GM19238 (cell line): Measurements from ENCODE around the gene BANF2.

Experiments
- DNase-seq: peaks from one replicate; pipeline ENCODE4 v3.0.0; 2011; ENCODE audit warnings: low spot score; ENCODE audit not compliant: insufficient read length

The BANF2 gene

DNA sequence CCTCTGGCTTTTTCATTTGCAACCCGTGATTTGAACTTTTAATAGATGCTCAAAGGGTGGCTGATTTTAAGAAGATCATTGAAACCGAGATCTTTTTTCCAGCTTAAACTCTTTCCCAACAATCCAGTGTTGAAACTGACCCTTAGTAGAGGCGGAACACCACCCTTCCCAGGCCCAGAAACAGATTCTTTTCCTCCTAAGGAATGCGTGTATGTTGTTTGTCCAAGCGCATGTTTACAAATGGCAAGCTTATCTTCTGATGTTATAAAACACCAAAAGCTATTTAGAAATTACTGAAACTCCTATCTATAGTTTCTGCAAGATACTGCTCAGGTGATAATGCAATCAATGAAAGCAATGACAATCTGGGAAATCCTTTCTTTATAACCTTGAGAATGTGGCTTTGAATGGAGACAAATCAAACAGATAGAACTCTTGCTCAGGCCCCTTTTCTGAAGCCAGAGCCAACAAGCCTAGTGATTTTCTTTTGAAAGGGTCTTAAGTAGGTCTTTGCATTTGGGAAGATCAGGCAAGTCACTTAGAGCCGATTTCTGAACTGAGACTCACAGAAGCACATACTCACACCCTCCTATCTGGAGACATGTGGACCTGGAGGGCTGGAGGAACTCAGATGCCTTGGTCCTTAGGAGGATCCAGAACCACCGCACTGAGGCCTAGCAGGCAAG is 9.1 kb downstream of the BANF2 start:
- DNase-seq, result no peak

DNA sequence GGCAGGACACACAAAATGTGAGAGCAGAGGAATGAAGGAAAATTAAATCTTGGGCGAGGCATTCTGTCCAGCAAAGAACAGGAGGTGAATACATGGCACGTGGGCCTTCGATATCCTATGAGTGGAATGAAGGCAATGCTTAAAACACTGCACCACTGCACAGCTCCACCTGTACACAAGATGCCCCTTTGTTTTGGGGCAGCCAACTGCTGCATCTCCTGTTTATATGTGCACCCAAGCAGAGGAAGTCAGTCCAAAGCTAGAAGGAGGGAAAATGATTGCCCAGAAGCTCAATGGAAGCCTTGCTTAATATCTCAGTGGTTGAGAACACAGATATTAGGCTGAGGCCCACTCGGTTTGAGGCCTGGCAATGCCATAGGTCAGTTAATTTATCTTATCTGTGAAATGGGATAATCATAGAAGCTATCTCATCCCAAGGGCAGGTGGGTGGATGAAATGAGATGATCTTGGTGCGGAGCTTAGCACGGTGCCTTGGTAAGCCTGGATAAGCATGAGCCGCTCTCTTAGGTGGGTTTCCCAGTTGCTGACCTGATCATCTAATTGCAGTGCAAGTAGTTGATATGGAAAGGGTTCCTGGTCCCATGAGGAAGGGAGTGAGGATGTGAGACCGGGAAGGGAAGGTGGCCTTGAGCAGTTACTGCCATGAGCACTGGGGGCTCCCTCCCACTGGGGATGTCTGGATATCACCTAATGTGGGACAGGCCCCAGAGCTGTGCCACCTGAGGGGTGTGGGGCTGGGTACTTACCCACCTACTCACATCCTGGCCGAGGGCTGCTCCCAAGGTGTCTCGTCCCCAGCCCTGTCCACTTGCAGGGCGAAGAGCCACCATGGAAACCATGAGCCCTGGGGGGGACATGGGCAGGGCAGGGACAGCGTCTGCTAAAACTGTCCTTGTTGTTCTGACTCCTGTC is 9.9 kb downstream of the BANF2 start:
- DNase-seq, result no peak

DNA sequence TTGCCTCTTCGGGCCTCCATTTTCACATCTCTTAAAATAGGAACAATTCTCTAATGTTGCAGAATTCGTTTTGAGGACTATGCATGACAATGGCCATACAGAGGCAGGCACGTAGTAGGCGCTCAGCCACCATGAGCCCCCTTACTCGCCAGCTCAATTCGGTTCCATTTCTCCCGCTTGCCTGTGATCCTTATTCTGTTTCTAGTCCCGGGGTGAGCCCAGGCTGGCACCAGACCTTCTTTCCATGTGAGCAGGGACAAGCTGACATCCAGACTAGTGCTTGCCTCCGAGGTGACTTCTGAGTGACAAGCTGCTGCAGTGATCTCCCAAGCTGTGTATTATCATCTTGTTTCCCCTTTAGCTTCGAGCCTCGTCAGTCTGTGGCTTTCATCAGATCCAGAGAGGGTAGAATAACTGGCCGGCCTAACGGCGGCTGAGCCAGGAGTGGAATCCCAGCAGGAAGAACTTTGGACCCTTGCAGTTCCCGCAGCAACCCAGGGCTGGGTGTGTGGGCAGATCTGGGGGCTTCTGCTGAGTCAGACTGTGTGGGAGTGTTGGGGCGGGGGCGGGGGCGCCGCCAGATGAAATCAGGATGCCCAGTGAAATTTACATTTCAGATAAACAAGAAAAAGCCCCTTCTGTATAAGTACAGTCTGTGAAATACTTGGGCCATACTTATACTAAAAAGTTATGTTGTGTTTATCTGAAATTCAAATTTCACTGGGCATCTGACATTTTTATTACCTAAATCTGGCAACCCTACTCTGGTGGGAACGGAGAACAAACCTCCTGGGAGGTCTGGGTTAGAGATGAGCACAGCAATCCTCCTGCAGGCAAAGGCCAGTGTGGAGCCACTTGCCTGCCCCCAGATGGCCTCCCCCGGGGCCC is 10.9 kb downstream of the BANF2 start:
- no peak for DNase-seq

DNA sequence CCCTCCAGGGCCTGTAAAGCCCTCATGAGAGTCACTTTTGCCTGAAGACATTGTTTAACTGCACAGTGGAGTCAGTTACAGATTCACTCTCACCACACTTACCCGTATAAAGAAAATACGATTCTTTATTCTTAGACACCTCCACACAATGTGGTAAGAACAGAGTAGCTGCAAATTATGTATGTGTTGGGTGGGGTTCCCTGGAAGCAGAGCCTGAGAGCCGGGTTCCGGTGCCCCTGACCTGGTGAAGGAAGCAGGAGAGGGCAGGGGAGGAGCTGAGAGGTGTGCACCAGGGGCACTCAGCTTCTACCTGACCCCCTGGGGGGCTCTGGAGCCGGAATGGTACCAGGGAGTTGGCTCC is 11.5 kb downstream of the BANF2 start:
- no peak for DNase-seq

DNA sequence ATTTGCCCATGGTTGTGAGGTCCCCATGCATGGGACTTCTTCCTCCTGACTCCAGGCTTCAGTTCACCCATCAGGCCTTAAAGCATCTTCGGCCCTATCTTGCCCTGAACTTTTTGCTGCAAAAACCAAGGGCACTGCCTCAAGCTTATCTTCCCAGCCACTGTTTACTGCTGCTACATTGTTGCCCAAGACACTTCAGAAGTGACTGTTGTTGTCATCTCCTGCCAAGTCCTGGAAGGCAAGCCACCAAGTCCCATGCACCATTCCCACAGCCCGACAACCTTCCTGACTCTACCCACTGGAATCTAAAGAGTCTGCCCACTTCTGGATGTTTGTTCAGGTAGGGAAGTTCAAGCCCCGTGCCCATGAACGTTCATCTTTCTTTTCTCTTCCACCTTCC is 12.4 kb downstream of the BANF2 start:
- DNase-seq, result no peak

DNA sequence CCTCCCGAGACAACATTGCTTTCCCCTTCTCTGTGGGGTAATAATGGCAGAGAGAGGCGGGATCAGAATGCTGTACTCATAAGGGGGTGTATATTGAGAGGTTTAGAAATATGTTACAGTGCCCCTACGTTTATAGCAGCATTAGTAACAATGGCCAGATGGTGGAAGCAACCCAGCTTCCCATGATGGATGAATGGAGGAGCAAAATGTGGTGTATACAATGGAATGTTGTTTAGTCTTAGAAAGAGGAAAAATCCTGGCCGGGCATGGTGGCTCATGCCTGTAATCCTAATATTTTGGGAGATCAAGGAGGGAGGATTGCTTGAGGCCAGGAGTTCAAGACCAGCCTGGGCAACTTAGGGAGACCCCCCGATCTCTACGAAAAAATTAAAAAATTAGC is 12.9 kb downstream of the BANF2 start:
- no peak for DNase-seq

DNA sequence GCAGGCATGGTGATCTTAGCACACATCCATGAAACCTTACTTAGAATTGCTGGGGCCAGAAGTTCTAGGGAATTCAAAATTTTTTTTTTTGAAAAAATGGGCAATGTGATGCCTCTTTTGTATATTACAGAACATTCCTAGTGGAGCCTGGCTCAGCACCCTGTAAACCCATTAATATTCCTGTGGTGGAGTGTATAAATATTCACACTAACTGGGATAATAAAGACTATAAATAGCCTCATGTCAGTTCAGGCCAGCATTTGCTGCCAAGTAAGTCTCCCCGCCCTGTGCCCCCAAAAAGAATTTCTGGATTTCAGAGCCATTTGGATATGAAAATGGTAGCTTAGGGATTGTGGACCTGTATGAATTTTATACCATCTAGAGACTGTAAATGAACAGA is 14.8 kb downstream of the BANF2 start:
- DNase-seq, result no peak

DNA sequence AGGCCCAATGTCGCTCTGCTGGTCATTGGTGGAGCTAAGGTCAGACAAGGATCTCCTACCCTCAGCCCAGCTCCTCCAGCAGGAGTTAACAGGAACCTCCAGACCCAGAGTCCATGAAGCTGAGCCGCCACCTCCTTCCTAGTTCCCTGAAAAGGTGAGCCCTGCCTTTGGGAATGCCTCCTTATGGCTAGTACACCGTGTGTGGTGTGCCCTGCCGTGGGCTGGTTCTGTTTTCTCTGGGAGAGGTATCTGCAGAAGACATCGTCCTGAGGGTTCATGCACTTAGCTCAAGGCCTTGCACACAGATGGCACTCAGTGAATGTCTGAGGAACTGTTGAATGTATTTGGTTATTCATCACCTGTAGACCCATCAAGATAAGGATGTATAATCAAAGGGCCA is 15.3 kb downstream of the BANF2 start:
- DNase-seq, result no peak

DNA sequence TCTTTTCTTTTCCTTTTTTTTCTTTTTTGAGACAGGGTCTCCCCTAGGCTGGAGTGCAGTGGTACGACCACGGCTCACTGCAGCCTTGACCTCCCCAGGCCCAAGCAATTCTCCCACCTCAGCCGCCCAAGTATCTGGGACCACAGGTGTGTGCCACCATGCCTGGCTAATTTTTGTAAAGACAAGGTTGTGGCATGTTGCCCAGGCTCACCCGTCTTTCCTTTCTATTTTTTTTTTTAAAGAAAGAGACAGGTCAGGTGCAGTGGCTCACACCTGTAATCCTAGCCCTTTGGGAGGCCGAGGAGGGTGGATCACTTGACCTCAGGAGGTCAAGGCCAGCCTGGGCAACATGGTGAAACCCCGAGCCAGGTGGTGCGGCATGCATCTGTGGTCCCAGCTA is 16.6 kb downstream of the BANF2 start:
- DNase-seq, result no peak

DNA sequence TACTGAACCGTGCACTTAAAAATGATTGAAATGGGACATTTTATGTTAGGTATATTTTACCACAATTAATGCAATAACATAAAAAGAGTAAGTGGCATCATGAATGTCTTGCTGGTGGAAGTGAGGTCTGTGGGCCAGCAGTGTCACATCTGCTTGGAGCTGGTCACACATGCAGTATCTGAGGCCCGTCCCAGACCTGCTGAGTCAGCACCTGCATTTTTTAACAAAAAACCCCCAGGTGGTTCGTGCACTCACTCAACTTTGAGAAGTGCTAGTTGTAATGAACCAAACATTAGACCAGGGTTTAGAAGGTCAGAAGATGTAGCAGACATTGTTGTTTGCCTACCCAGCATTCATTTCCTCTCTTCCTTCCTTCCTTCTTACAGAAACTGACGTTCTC is 21.0 kb downstream of the BANF2 start:
- no peak for DNase-seq

DNA sequence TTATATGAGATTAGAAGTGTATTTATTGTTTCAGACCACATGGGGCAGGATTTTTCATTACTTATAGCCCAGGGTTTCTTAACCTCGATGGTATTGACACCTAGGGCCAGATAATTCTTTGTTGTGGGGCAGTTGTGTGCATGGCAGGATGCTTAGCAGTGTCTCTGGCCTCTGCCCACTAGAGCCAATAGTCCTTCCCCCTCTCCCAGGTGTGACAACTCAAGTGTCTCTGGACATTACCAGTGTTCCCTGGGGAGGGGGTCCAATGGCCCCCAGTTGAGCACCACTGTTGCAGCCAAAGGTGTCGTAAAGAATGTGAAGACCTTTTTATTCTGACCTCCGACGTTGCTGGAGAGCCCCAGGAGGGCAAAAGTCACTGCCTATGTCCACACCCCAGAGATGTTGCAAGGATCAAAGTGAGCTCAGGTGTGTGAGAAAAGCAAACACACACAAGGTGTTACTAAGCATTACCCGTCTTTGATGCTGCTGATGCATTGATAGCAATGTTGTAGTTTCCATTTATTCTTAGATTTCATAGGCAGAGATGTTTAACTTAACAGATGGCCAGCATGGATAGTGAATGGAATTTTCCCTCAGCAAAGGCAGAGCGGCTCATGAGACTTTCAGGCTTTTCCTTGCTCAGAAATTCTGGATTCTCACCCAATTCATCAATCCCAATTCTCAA is 22.2 kb downstream of the BANF2 start:
- no peak for DNase-seq

DNA sequence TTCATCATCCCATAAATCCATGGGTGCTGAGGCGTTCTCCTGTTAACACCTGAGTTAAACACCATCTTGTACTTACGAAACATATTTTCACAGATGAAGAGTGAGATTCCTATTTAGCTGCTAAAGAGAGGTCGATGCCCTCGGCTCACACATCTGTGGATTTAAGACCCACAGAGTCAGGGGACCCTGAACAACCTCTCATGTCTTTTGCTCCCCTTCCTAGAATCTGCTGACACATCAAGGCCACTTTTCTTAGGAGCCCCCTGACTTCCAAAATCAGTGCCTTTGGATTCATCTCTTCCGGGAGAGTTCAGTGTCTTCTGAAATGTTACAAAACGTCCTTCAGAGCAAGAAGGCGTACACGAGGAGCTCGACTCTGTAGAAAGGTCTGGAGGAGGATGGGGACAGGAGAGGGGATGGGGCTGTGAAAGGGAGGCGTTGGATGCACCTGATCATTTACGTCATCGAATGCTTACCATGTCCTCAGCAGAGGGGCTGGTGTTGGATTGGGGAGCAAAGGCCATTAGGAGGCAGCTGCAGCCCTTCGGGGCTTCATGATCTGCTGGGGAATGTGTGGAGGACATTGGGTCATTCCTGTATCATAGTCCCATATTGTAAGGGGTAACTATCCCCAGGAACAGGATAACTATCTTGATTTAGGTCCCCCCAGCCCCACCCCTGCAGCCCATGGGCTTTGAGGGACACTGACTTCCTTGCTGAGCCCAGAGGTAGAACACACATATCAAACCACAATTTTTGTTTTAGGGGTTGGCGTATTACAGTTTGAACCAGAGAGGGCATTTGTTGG is 22.9 kb downstream of the BANF2 start:
- no peak for DNase-seq

DNA sequence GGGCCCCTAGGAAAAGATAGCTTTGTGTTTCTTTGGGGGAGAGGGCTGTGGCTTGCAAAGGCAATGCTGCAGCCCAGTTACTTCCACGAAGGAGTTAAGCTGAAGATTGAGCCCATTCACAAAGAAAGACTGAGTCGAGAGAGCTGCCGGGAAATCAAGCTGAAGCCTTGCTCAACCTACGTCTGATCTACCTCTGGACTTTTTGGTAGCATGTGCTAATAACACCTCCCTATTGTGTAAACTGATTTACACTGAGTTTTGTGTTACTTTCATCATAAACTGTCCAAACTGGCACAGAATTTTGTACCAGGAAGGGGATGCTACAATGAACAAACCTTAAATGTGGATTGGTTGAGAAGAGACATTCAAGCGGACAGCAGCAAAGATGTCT is 23.5 kb downstream of the BANF2 start:
- DNase-seq, result no peak

DNA sequence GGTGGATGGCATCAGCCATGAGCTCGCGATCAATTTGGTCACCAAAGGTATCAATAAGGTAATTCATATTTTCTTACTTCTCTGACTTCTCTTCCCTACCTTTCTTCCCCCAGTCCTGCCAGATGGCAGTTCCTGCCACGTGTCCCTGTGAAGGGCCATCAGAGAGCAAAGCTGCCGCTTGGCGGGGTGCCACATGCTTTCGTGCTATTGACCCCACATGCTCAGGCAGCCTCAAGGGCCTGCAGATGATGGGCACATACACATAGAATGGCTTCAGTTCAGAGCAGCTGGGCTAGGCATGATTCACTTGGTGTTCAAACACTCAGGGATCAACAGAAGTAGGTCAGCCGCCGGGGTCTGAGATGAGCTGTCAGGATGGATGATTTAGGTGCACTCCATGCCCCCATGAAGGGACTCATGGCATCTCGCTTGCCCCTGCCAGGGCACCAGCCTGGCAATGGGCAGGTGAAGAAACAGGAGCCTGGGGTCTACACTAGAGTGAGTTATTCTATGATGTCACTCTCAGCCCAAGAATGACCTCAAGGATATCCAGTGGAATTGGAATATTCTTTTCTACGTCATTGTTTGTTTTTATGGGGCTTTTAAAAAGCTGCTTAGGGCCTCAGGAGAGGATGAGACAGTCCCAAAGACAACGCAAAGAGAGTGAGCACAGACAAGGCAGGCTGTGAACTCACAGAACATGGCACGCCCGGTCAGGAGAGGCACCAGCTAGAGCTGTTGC is 25.5 kb downstream of the BANF2 start:
- DNase-seq, result no peak

DNA sequence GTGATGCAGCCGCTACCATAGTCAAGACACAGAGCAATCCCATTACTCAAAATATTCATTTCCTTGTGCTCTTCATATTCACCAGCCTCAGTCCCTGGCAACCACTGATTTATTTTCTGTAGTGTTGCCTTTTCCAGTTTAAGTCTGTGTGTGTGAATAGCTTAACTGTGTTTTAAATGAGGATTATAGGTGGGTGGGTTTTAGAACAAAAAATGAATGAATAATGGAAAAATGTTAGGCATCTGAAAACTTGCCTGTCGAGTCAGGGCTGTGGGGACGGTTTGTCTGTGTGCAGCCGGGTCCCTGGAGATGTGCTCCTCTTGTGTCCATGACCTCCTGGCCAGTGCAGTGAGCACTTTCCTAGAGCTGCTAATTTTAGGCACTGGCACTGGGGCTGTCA is 27.1 kb downstream of the BANF2 start:
- DNase-seq, result no peak

DNA sequence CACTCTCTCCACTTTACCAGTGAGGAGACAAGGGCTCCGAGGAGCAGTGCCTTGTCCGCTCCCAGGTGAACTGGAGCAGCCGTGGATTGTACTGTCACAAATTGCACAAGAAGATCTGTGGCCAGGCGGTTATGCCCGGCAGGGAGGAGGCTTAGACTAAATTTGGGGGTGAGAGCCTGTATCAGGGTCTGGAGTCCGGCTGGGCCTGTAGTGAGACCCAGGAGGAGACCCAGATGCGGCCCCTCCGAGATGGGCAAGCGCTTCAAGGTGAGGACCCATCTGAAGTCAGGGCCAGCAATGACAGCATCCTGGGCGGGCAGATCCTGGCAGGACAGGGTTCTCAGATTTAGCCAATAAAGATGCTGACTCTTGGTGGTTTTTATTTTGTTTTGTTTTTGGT is 27.6 kb downstream of the BANF2 start:
- no peak for DNase-seq

DNA sequence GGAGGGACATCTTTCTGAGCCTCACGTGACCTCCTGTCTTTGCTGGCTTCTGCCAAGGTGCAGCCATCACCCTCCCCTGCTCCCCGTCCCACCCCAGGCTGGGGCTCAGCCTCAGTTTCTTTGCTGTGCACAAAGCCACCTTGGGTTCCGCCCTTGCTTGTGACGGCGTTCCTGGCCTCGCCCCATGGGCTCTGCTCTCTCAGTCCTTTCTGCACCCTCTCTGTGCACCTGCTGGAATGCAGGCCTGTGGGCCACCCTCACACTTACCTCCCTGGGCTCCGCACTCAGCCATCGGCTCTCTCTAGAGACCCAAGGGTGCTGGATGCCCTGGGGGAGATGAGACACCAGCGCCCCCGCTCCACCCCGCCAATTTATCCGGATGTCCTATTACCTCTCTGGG is 28.3 kb downstream of the BANF2 start:
- no peak for DNase-seq

DNA sequence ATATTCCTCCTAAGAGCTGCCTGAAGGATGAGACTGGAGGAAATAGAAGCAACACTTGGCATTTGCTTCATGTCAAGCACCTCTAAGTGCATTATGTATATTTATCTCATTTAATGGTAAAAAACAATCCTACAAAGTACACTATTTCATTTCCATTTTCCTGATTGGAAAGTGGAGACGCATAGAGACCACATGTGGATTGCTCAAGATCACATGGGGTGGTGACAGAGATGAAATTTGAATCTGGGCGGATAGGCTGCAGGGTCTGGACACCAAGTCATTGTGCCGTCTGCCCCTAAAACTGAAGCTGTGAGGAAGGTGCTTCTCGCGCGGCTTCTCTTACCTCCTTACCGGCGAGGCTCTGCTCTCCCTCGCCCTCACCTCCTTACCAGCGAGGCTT is 30.3 kb downstream of the BANF2 start:
- no peak for DNase-seq

DNA sequence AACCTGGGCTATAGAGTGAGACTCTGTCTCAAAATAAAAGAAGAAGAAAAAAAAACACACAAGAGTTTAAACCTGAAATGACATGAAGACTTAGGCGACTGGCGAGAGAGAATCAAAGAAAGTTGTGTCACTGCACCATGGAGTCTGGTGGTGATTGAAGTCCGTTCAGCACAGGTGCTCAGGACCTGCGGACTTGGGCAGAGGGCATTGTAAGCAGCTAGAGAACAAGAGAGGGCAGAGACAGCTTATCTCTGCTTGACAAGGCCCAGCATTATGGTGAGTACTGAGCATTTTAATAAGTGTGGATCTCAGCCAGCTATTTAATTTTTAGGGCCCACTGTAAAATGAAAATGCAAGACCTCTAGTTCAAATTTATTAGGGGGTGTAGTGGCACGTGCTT is 31.5 kb downstream of the BANF2 start:
- DNase-seq, result no peak
